Measurements from ENCODE around the gene MPZ.
"Not testable (repeated sequence)": the region's sequence is repeated elsewhere in the genome, so short reads cannot be mapped to it uniquely, and the experiment has no call there.

MPZ gene

DNA sequence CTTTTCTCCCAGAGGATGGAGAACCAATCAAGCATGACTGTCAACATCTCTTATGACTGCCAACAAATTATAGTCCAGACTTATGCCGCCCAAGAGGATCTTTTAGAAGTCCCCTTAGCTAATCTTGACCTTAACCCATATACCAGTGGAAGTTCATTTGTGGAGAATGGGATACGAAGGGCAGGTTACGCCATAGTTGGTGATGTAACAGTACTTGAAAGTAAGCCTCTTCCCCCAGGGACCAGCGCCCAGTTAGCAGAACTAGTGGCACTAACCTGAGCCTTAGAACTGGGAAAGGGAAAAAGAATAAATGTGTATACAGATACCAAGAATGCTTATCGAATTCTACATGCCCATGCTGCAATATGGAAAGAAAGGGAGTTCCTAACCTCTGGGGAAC, 54.5 kb downstream of the MPZ start:
- not testable (repeated sequence) for DNase-seq (ENCODE audit: low spot score)

All from HuH-7.5 (cell line).